Inflammatory macrophage (primary cell): ENCODE data around the gene MORN1.

ENCODE experiments used
- DNase-seq, 2 donors: peaks; one replicate each; pipeline ENCODE4 v3.0.0-alpha.2; 2020 to 2022

The MORN1 gene

GRCh38 chr1:2271841-2272655 lies 119.3 kb downstream of the MORN1 start:
- no peak for DNase-seq
